K562 (cell line): Measurements from ENCODE around the gene KCNH2. TPM values are rescaled to one million over a fixed set of nuclear protein-coding genes. Genes with fewer than 3 reads are reported as not detected.

Experiments
- CBFA2T3 ChIP-seq: fragments of 450-650 bp; IDR thresholded peaks from 2 replicates; pipeline ENCODE4 v1.6.1; 2017
- CBX1 ChIP-seq: sonication (generic); IDR thresholded peaks from 2 replicates; pipeline ENCODE4 v1.6.1; 2016; ENCODE audit warnings: antibody characterized with exemption, low read depth, mild to moderate bottlenecking
- CBX5 ChIP-seq: IDR thresholded peaks from 2 replicates; pipeline ENCODE4 v1.6.1; 2014; ENCODE audit warnings: low read depth, borderline replicate concordance
- DDX20 ChIP-seq: fragments of 450-650 bp; IDR thresholded peaks from 2 replicates; pipeline ENCODE4 v1.6.1; 2016; ENCODE audit warnings: missing genetic modification characterization, low read depth, mild to moderate bottlenecking, missing compliant biosample characterization, moderate library complexity
- DNMT1 ChIP-seq: fragments of 450-650 bp; IDR thresholded peaks from 2 replicates; pipeline ENCODE4 v1.6.1; 2016; ENCODE audit warnings: antibody characterized with exemption, mild to moderate bottlenecking
- E2F1 ChIP-seq: sonication (generic); formaldehyde crosslinking; IDR thresholded peaks from 2 replicates; pipeline ENCODE4 v1.8.1; 2023; ENCODE audit warnings: mild to moderate bottlenecking, missing genetic modification reagents, moderate library complexity
- E4F1 ChIP-seq: fragments of 250-450 bp; sonication (Bioruptor Pico); IDR thresholded peaks from 2 replicates; pipeline ENCODE4 v1.5.0; 2021; ENCODE audit warnings: mild to moderate bottlenecking, borderline replicate concordance
- FOSL1 ChIP-seq: fragments of 200-800 bp; sonication (Bioruptor generic); conservative IDR thresholded peaks from 2 replicates; pipeline ENCODE4 v1.6.1; 2016; ENCODE audit warnings: missing genetic modification characterization, missing compliant biosample characterization
- FOXO4 ChIP-seq: fragments of 450-650 bp; formaldehyde crosslinking; IDR thresholded peaks from 2 replicates; pipeline ENCODE4 v1.4.0; 2020; ENCODE audit warnings: mild to moderate bottlenecking, moderate library complexity
- HLTF ChIP-seq: fragments of 450-650 bp; IDR thresholded peaks from 2 replicates; pipeline ENCODE4 v1.6.1; 2016
- HMG20A ChIP-seq: fragments of 450-650 bp; formaldehyde crosslinking; conservative IDR thresholded peaks from 2 replicates; pipeline ENCODE4 v1.4.0; 2020; ENCODE audit warnings: mild to moderate bottlenecking, mixed read lengths
- HNRNPK ChIP-seq: fragments of 200-400 bp; formaldehyde crosslinking; IDR thresholded peaks from one replicate; pipeline ENCODE4 v1.6.1; 2018; ENCODE audit warnings: mild to moderate bottlenecking, low read depth, low read length; ENCODE audit not compliant: poor library complexity, severe bottlenecking
- KAT8 ChIP-seq: fragments of 450-650 bp; IDR thresholded peaks from 2 replicates; pipeline ENCODE4 v1.6.1; 2016; ENCODE audit warnings: low read depth, mild to moderate bottlenecking
- KDM1A ChIP-seq, 2 experiments: fragments of 450-650 bp; IDR thresholded peaks; 2 replicates each; pipeline ENCODE4 v1.6.1; 2016; ENCODE audit warnings: mild to moderate bottlenecking in 2 of 2
- NR2F6 ChIP-seq: fragments of 450-650 bp; formaldehyde crosslinking; IDR thresholded peaks from 2 replicates; pipeline ENCODE4 v1.4.0; 2020; ENCODE audit warnings: mild to moderate bottlenecking
- SIN3B ChIP-seq: fragments of 450-650 bp; IDR thresholded peaks from 2 replicates; pipeline ENCODE4 v1.6.1; 2017; ENCODE audit warnings: low read depth, mild to moderate bottlenecking, moderate library complexity
- SMAD2 ChIP-seq: fragments of 150-350 bp; IDR thresholded peaks from 2 replicates; pipeline ENCODE4 v1.6.1; 2014; ENCODE audit warnings: low read depth, mild to moderate bottlenecking, low read length
- SMARCA4 ChIP-seq: fragments of 450-650 bp; IDR thresholded peaks from 2 replicates; pipeline ENCODE4 v1.6.1; 2016
- STAG1 ChIP-seq: sonication (generic); formaldehyde crosslinking; IDR thresholded peaks from 2 replicates; pipeline ENCODE4 v1.5.0; 2020; ENCODE audit warnings: missing genetic modification reagents, borderline replicate concordance
- XRCC4 ChIP-seq: IDR thresholded peaks from one replicate; pipeline ENCODE4 v1.6.1; 2011; ENCODE audit not compliant: insufficient read depth, insufficient read length; ENCODE audit errors: extremely low read depth
- ZBTB5 ChIP-seq: fragments of 450-650 bp; IDR thresholded peaks from 2 replicates; pipeline ENCODE4 v1.6.1; 2017; ENCODE audit warnings: antibody characterized with exemption
- ZC3H4 ChIP-seq: sonication (generic); formaldehyde crosslinking; IDR thresholded peaks from 2 replicates; pipeline ENCODE4 v1.9.0; 2021; ENCODE audit warnings: missing genetic modification reagents, borderline replicate concordance
- ZFPM2 ChIP-seq: fragments of 250-450 bp; sonication (Bioruptor Pico); IDR thresholded peaks from 2 replicates; pipeline ENCODE4 v1.5.1; 2022; ENCODE audit warnings: mild to moderate bottlenecking
- polyA plus RNA-seq, 8 experiments: library from polyadenylated mRNA; depleted of rRNA in 4 of 8; stranded (reverse) in 5 of 8; unstranded in 3 of 8; fragments of >200 nt; fragmentation: Nextera tagmentation in 2 of 8; fragmentation: Illumina TruSeq in 1 of 8; extraction: Ambion mirVana in 2 of 8; extraction: Trizol in 1 of 8; gene quantifications; 2 replicates each; pipeline versions ENCODE4 v1.2.1 to v1.2.3, GENCODE V29; 2011 to 2014; ENCODE audit warnings: inconsistent platforms in 1 of 8, missing spikeins in 1 of 8
- total RNA-seq, 7 experiments: library from RNA; depleted of rRNA in 6 of 7; stranded (reverse); fragments of >200 nt in 6 of 7; fragmentation: Illumina TruSeq in 2 of 7; extraction: Trizol in 2 of 7; gene quantifications; 2 replicates each; pipeline versions ENCODE4 v1.2.1 to v1.2.3, GENCODE V29; 2011 to 2021; ENCODE audit warnings: low replicate concordance in 1 of 7

The KCNH2 gene
- total and polyA plus RNA-seq, 9 of the 15 experiments (the other 6 are each of a cell fraction or from before 2014, with no cell fraction given): 18.1 to 368 (median 218) TPM

- no peak for TF ChIP-seq XRCC4
- no peak for TF ChIP-seq E2F1 (CRISPR knock-in tag)
- no peak for TF ChIP-seq CBFA2T3
- TF ChIP-seq HNRNPK: no peak
- peak; percentile 37; the same call in 1 of the 2 replicates for TF ChIP-seq SMARCA4
- TF ChIP-seq STAG1: no peak
- no peak for TF ChIP-seq HMG20A (CRISPR knock-in tag)
- TF ChIP-seq NR2F6 (CRISPR knock-in tag): no peak
- TF ChIP-seq ZBTB5: 0 out of 2 replicates have a peak, but pooled peaks have one; percentile 60
- TF ChIP-seq CBX1: no peak
- no peak for TF ChIP-seq CBX5
- TF ChIP-seq SMAD2: no peak
- no peak for TF ChIP-seq ZC3H4 (CRISPR knock-in tag)
- 0 out of 2 replicates have a peak, but pooled peaks have one; percentile 13 for TF ChIP-seq HLTF
- 0 out of 4 replicates have a peak, but pooled peaks of 1 of the 2 experiments have one; percentile 19 for TF ChIP-seq KDM1A (IDR thresholded peaks at IDR 0.05)
- no peak for TF ChIP-seq DDX20 (tag)
- no peak for TF ChIP-seq FOSL1 (tag)
- TF ChIP-seq FOXO4: no peak
- TF ChIP-seq SIN3B: no peak
- no peak for TF ChIP-seq KAT8
- TF ChIP-seq E4F1 (CRISPR knock-in tag): no peak
- TF ChIP-seq DNMT1: 0 out of 2 replicates have a peak, but pooled peaks have one; percentile 71
- no peak for TF ChIP-seq ZFPM2 (CRISPR knock-in tag)
Measured at GRCh38 chr7:151012031-151012692, 34.0 kb upstream of the KCNH2 start (continued).
